ENCODE results near the gene SMIM12.

Gene SMIM12

GRCh38 chr1:34859446-34860200, at the start of gene SMIM12:
SMIM12 (minus strand) TSS chr1:34859749; CDS start chr1:34855977, 3,772 bp downstream.
- Mint-ChIP-seq H3K4me1 (ENCODE audit: low read depth) (peaks cover 41% of the 10 kb centered on the region), H3K27ac (peak within 1 kb of the TSS; percentile 94), H3K9me3 (no peaks in the 10 kb centered on the region), H3K36me3 (ENCODE audit: low read depth) (peaks cover 18% of the 10 kb centered on the region), H3K4me3 (peak within 1 kb of the TSS; percentile 99), H3K27me3 (ENCODE audit: low read depth) (no peaks in the 10 kb centered on the region)
- DNase-seq (ENCODE audit: low spot score), result peak; percentile 94

GRCh38 chr1:34908369-34908768, 48.8 kb upstream of the SMIM12 start:
- Mint-ChIP-seq H3K27ac (no peak overlapping the region), H3K27me3 (ENCODE audit: low read depth) (no peaks in the 10 kb centered on the region), H3K36me3 (ENCODE audit: low read depth) (no peaks in the 10 kb centered on the region), H3K4me1 (ENCODE audit: low read depth) (no peaks in the 10 kb centered on the region), H3K9me3 (no peaks in the 10 kb centered on the region), H3K4me3 (no peak overlapping the region)
- no peak for DNase-seq (ENCODE audit: low spot score)

- Mint-ChIP-seq H3K4me1 (ENCODE audit: low read depth) (no peaks in the 10 kb centered on the region), H3K27ac (no peak overlapping the region), H3K27me3 (ENCODE audit: low read depth) (no peaks in the 10 kb centered on the region), H3K4me3 (no peak overlapping the region), H3K9me3 (no peaks in the 10 kb centered on the region), H3K36me3 (ENCODE audit: low read depth) (no peaks in the 10 kb centered on the region)
- no peak for DNase-seq (ENCODE audit: low spot score)
Measured at GRCh38 chr1:34907487-34908090, 48.0 kb upstream of the SMIM12 start.

DNA sequence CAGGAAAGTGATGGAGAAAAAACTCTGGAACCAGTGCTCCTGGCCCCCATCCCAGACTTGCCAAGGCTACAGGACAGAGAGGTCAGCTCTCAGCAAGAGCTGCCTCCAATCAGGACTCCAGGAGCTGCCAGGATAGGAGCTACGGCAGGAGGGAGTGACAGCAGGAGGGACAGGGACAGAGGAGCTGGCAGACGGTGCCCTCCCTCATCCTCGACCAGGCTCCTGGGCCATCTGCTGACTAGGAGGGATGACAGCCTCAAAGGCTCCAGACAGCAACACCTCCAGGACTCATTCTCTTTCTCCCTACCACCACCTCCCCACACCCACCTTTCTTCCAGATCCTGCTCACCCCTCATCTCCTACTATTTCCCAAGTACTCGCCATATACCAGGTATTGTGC, 47.2 kb upstream of the SMIM12 start:
- H3K36me3 Mint-ChIP-seq (ENCODE audit: low read depth), result no peaks in the 10 kb centered on the region
- DNase-seq (ENCODE audit: low spot score), result no peak
- H3K4me1 Mint-ChIP-seq (ENCODE audit: low read depth), result no peaks in the 10 kb centered on the region
- H3K9me3 Mint-ChIP-seq, result no peaks in the 10 kb centered on the region
- H3K27me3 Mint-ChIP-seq (ENCODE audit: low read depth), result no peaks in the 10 kb centered on the region
- no peak overlapping the region for H3K27ac Mint-ChIP-seq
- no peak overlapping the region for H3K4me3 Mint-ChIP-seq

DNA sequence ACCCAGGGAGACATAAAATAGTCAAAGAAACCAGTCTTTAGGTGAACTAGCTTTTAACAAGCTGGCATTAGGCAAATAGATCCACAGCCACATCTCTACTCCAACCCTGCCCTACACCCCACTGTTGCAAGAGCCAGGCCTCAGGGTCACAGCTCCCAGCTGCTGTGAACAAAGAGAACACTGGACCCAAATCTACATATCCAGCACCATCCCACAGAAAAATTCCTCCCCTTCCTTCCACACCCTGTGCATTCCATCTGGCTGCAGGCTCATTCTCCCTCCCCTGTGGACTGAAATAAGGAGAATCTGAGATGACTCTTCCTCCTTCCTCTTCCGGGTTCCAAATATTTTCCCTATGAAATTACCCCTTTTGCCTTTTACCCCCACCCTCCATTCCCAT, 46.7 kb upstream of the SMIM12 start:
- peaks cover under 1% of the 10 kb centered on the region for H3K27me3 Mint-ChIP-seq (ENCODE audit: low read depth)
- H3K36me3 Mint-ChIP-seq (ENCODE audit: low read depth), result no peaks in the 10 kb centered on the region
- H3K4me1 Mint-ChIP-seq (ENCODE audit: low read depth), result no peaks in the 10 kb centered on the region
- no peak overlapping the region for H3K4me3 Mint-ChIP-seq
- no peak overlapping the region for H3K27ac Mint-ChIP-seq
- DNase-seq (ENCODE audit: low spot score), result no peak
- no peaks in the 10 kb centered on the region for H3K9me3 Mint-ChIP-seq

DNA sequence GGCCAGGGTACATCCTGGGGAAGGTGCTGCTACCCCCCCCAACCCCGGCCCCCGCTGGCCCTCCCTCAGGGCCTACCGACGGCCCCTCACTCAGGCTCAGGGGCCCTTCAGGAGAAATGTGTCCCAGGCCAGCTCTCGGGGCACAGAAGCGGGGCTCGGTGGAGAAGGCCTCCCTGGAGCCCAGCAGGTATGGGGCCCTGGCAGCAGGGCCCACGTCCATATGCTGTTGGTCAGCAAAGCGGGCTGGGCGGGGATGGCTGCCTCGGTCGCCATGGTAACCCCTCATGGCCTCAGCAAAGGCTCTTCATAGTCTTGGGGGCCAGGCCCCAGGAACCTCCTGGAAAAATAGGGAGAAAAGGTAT, 45.5 kb upstream of the SMIM12 start:
- no peak overlapping the region for H3K27ac Mint-ChIP-seq
- peaks cover 6% of the 10 kb centered on the region for H3K27me3 Mint-ChIP-seq (ENCODE audit: low read depth)
- DNase-seq (ENCODE audit: low spot score), result no peak
- H3K9me3 Mint-ChIP-seq, result no peaks in the 10 kb centered on the region
- H3K4me1 Mint-ChIP-seq (ENCODE audit: low read depth), result no peaks in the 10 kb centered on the region
- H3K4me3 Mint-ChIP-seq, result no peak overlapping the region
- no peaks in the 10 kb centered on the region for H3K36me3 Mint-ChIP-seq (ENCODE audit: low read depth)

- Mint-ChIP-seq H3K9me3 (no peaks in the 10 kb centered on the region), H3K27ac (no peak overlapping the region), H3K4me3 (no peak overlapping the region), H3K4me1 (ENCODE audit: low read depth) (no peaks in the 10 kb centered on the region), H3K27me3 (ENCODE audit: low read depth) (peaks cover 6% of the 10 kb centered on the region), H3K36me3 (ENCODE audit: low read depth) (no peaks in the 10 kb centered on the region)
- no peak for DNase-seq (ENCODE audit: low spot score)
Measured at GRCh38 chr1:34904236-34905097, 44.9 kb upstream of the SMIM12 start.

DNA sequence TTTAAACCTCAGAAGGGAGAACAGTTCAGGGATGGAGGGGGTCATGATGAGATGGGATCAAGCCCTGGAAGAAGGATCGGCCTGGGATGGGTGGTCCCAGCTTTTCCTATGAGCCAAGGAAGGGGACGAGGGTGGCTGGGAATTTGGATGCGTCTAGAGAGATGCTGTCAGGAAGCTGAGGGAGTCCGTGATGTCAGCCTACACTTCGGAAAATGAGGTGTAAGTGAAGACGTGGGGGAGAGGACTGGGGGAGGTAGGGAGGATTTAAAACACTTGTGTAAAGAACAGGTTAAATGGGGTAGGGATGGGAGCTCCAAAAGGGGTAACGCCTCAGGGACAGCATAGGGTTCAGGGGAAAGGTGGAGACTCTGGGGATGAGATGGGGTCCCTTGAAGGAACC, 42.4 kb upstream of the SMIM12 start:
- Mint-ChIP-seq H3K4me1 (ENCODE audit: low read depth) (no peaks in the 10 kb centered on the region), H3K27me3 (ENCODE audit: low read depth) (peaks cover 8% of the 10 kb centered on the region), H3K27ac (no peak overlapping the region), H3K4me3 (no peak overlapping the region), H3K9me3 (no peaks in the 10 kb centered on the region), H3K36me3 (ENCODE audit: low read depth) (no peaks in the 10 kb centered on the region)
- DNase-seq (ENCODE audit: low spot score), result no peak

DNA sequence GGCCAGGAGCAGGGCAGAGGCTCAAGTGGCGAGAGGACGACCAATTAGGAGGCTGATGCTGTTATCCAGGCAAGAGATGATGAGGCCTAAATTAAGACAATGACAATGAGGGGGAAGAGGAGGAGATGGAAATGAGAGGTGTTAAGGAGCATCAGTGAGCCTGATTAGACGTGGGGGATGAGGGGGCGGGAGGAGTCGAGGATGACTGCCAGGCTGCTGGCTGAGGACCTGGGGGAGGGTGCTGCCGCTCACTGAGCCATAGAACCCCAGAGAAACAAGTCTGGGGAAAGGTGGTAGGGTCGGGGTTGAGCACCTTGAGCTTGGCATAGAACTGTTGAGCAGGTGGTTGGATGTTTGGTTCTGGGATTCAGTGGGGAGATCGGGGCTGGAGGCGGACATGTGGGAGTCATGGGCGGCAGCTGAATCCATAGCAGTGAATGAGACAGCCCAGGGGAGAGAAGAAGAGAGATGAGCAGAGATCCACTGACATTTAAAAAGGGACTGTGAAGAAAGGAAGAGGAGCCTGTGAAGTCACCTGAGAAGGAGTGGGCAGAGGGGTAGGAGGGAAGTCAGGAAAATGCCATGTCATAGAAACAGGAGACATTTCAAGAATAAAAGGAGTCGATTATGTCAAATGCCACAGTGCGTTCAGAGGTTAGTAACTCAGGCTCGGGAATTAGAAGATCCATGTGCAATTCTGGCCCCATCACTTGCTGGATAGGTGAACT, 41.4 kb upstream of the SMIM12 start:
- no peaks in the 10 kb centered on the region for H3K9me3 Mint-ChIP-seq
- no peak overlapping the region for H3K4me3 Mint-ChIP-seq
- H3K27me3 Mint-ChIP-seq (ENCODE audit: low read depth), result peaks cover 8% of the 10 kb centered on the region
- DNase-seq (ENCODE audit: low spot score), result no peak
- H3K4me1 Mint-ChIP-seq (ENCODE audit: low read depth), result no peaks in the 10 kb centered on the region
- H3K27ac Mint-ChIP-seq, result no peak overlapping the region
- no peaks in the 10 kb centered on the region for H3K36me3 Mint-ChIP-seq (ENCODE audit: low read depth)

- Mint-ChIP-seq H3K36me3 (ENCODE audit: low read depth) (no peaks in the 10 kb centered on the region), H3K27me3 (ENCODE audit: low read depth) (peaks cover 8% of the 10 kb centered on the region), H3K4me3 (no peak overlapping the region), H3K9me3 (no peaks in the 10 kb centered on the region), H3K4me1 (ENCODE audit: low read depth) (no peaks in the 10 kb centered on the region), H3K27ac (no peak overlapping the region)
- DNase-seq (ENCODE audit: low spot score), result no peak
Measured at GRCh38 chr1:34899906-34900305, 40.4 kb upstream of the SMIM12 start.

DNA sequence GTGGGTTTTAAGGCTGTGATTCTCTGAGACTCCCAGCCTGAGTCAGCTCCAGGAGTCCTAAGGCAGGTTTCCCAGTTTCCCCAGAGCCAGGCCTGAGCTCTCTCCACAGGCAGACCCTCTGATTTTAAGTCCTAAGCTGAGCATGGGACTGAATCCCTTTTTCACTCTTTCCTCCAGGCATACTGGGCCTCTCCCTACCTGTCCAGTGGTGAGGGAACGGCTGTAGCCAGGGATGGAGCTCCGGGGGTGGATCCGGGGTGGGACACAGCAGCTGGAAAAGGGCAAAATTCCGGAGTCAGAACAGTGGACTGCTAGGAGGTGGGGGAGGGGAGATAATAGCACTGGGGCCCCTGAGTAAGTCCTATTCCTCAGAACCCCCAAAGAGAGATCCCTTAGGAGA, 39.9 kb upstream of the SMIM12 start:
- no peak overlapping the region for H3K4me3 Mint-ChIP-seq
- H3K27me3 Mint-ChIP-seq (ENCODE audit: low read depth), result peaks cover 9% of the 10 kb centered on the region
- H3K27ac Mint-ChIP-seq, result no peak overlapping the region
- no peaks in the 10 kb centered on the region for H3K9me3 Mint-ChIP-seq
- DNase-seq (ENCODE audit: low spot score), result no peak
- H3K4me1 Mint-ChIP-seq (ENCODE audit: low read depth), result no peaks in the 10 kb centered on the region
- H3K36me3 Mint-ChIP-seq (ENCODE audit: low read depth), result no peaks in the 10 kb centered on the region

DNA sequence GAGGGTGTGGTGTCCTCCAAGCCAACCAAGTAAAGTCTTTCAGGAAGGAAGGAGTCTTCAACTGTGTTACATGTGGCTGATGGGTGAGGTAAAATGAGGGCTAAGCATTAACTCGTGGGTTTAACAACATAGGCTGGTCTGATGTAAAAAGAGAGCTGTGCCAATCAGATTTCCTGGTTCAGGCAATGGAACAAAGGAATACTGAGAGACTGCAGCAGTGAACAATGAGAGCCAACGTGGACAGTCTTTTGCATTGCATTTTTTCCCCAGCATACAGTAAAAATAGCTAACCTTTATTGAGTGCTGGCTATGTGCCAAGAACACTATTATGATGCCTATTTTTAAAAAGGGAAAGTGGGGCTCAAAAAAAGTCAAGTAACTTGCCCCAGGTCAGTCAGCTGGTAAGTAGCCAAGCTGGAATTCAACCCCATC, 38.8 kb upstream of the SMIM12 start:
- no peaks in the 10 kb centered on the region for H3K4me1 Mint-ChIP-seq (ENCODE audit: low read depth)
- H3K36me3 Mint-ChIP-seq (ENCODE audit: low read depth), result no peaks in the 10 kb centered on the region
- H3K4me3 Mint-ChIP-seq, result no peak overlapping the region
- H3K27me3 Mint-ChIP-seq (ENCODE audit: low read depth), result peaks cover 16% of the 10 kb centered on the region
- no peak overlapping the region for H3K27ac Mint-ChIP-seq
- no peak for DNase-seq (ENCODE audit: low spot score)
- H3K9me3 Mint-ChIP-seq, result no peaks in the 10 kb centered on the region

GRCh38 chr1:34896612-34897011, 37.1 kb upstream of the SMIM12 start:
- Mint-ChIP-seq H3K36me3 (ENCODE audit: low read depth) (peaks cover 2% of the 10 kb centered on the region), H3K27me3 (ENCODE audit: low read depth) (peaks cover 17% of the 10 kb centered on the region), H3K27ac (no peak overlapping the region), H3K4me1 (ENCODE audit: low read depth) (no peaks in the 10 kb centered on the region), H3K4me3 (no peak overlapping the region), H3K9me3 (peaks cover 10% of the 10 kb centered on the region)
- no peak for DNase-seq (ENCODE audit: low spot score)

- DNase-seq (ENCODE audit: low spot score), result no peak
- H3K4me3 Mint-ChIP-seq, result no peak overlapping the region
- H3K27me3 Mint-ChIP-seq (ENCODE audit: low read depth), result peaks cover 34% of the 10 kb centered on the region
- peaks cover 2% of the 10 kb centered on the region for H3K36me3 Mint-ChIP-seq (ENCODE audit: low read depth)
- H3K9me3 Mint-ChIP-seq, result peaks cover 13% of the 10 kb centered on the region
- no peak overlapping the region for H3K27ac Mint-ChIP-seq
- H3K4me1 Mint-ChIP-seq (ENCODE audit: low read depth), result peaks cover 3% of the 10 kb centered on the region
Measured at GRCh38 chr1:34889705-34890104, 30.2 kb upstream of the SMIM12 start.
